Measurements from ENCODE around the gene MAST2. TPM values are rescaled to one million over a fixed set of nuclear protein-coding genes. Genes with fewer than 3 reads are reported as not detected.

MAST2 gene
- total and polyA plus RNA-seq, 2 of the 4 experiments (the other 2 are of a cell fraction) = 14.2 to 41.0 TPM

GRCh38 chr1:45890078-45890477 is 86.7 kb downstream of the MAST2 start:
- no peak overlapping the region for H2AK5ac ChIP-seq (ENCODE audit: low read depth, low read length)
- no peak overlapping the region for H2BK20ac ChIP-seq (ENCODE audit: low read depth, low read length)
- no peak overlapping the region for H2AFZ ChIP-seq (replicated peaks; ENCODE audit: low read length, poor library complexity)
- no peaks in the 10 kb centered on the region for H3K36me3 ChIP-seq (ENCODE audit: control insufficient read depth, insufficient read depth, low read length)
- H4K8ac ChIP-seq (ENCODE audit: low read depth in 2 of 2, low read length in 2 of 2) = no peak overlapping the region
- H2BK5ac ChIP-seq (ENCODE audit: low read depth, low read length, poor library complexity, severe bottlenecking) = no peak overlapping the region
- H3K27ac ChIP-seq (ENCODE audit: insufficient read depth, low read length) = no peak overlapping the region
- H4K5ac ChIP-seq (ENCODE audit: low read depth, low read length) = no peak overlapping the region
- DNase-seq = no peak
- no peak overlapping the region for H3K18ac ChIP-seq (ENCODE audit: low read depth, low read length)
- no peak overlapping the region for H3K4me2 ChIP-seq (ENCODE audit: low read depth, low read length)
- peaks cover 29 to 55% of the 10 kb centered on the region in 2 experiments for H3K79me1 ChIP-seq (ENCODE audit: low read depth in 1 of 2, low read length in 2 of 2)
- no peak overlapping the region for H3K56ac ChIP-seq (ENCODE audit: extremely low read depth, insufficient read depth, low read length)
- TF ChIP-seq RAD21 (IDR thresholded peaks at IDR 0.05; ENCODE audit: low read length) (no peak), MAFK (IDR thresholded peaks at IDR 0.05; ENCODE audit: low read depth, low read length) (no peak), POLR2A (IDR thresholded peaks at IDR 0.05; ENCODE audit: low read depth, low read length) (no peak), USF2 (IDR thresholded peaks at IDR 0.05; ENCODE audit: low read depth, low read length) (no peak), CEBPB (IDR thresholded peaks at IDR 0.05; ENCODE audit: low read depth, low read length) (no peak), CHD1 (IDR thresholded peaks at IDR 0.05; ENCODE audit: low read depth, low read length) (no peak)
- H3K9ac ChIP-seq (ENCODE audit: low read depth, low read length) = no peak overlapping the region
- H2BK15ac ChIP-seq (ENCODE audit: low read depth, low read length) = no peak overlapping the region
- peaks cover 7% of the 10 kb centered on the region for H3K4me1 ChIP-seq (ENCODE audit: control insufficient read depth, insufficient read depth, low read length)
- H3K23ac ChIP-seq (ENCODE audit: low read depth, low read length) = no peak overlapping the region
- no peak for ATAC-seq (ENCODE audit: low read depth)
- dilution Hi-C loops (cut with HindIII; ENCODE audit: low sequenced_read_pairs, unreplicated experiment) (no loop called here), intact Hi-C loops (cut with micrococcal nuclease) (no loop called here), in situ Hi-C loops (cut with MboI; ENCODE audit: low sequenced_read_pairs) (no loop called here)
- no peak overlapping the region for H3K4me3 ChIP-seq (ENCODE audit: insufficient read depth, low read depth, low read length)
- BruUV-seq (replicated peaks) = no TSS peak
- H3K9me3 ChIP-seq (ENCODE audit: control insufficient read depth, insufficient read depth, low read length) = no peaks in the 10 kb centered on the region
- no peak overlapping the region for H4K91ac ChIP-seq (ENCODE audit: insufficient read depth, low read depth, low read length)
- POLR2A ChIA-PET (ENCODE audit: unreplicated experiment) = no interaction called here
- no peaks in the 10 kb centered on the region for H3K27me3 ChIP-seq (ENCODE audit: control insufficient read depth, insufficient read depth, low read length)
- CTCF ChIA-PET = interaction anchor here (1.0 to 1.4 kb wide), 2 partner anchors 9 to 11 kb away, joined by 3 to 4 read pairs; no protein-coding TSS in a partner anchor
- no peak overlapping the region for H3K14ac ChIP-seq (replicated peaks; ENCODE audit: low read depth, low read length)
- H3K9me1 ChIP-seq (ENCODE audit: insufficient read depth, low read length) = peaks cover 3% of the 10 kb centered on the region; the same call in 1 of the 2 replicates
- H4K20me1 ChIP-seq (ENCODE audit: insufficient read depth, low read length) = no peaks in the 10 kb centered on the region
- WGBS, 2 experiments (ENCODE audit: extremely low coverage in 2 of 2, insufficient read length in 1 of 2) = no CpG with 5 or more reads among the region's 2 CpGs
- H2BK120ac ChIP-seq (ENCODE audit: low read depth, low read length) = no peak overlapping the region
- no peak overlapping the region for H3K4ac ChIP-seq (ENCODE audit: low read depth, low read length)
- H2AK9ac ChIP-seq (replicated peaks; ENCODE audit: low read depth, low read length, poor library complexity) = no peak overlapping the region

Measured in IMR-90 (cell line).